ENCODE measurements around the gene KRTAP4-6.
"Not testable (repeated sequence)": the region's sequence is repeated elsewhere in the genome, so short reads cannot be mapped to it uniquely, and the experiment has no call there.

The KRTAP4-6 gene

GRCh38 chr17:41107941-41108450, 32.3 kb downstream of the KRTAP4-6 start:
- DNase-seq (no peak), ATAC-seq (no peak)

GRCh38 chr17:41105347-41105746, 35.0 kb downstream of the KRTAP4-6 start, which contains the start of gene KRTAP4-9:
Gene KRTAP4-9 (plus strand): TSS chr17:41105389. CDS start chr17:41105389, 0 bp downstream.
- DNase-seq, ATAC-seq: not testable (repeated sequence)

GRCh38 chr17:41104386-41105038, 35.8 kb downstream of the KRTAP4-6 start:
- ATAC-seq = not testable (repeated sequence)

GRCh38 chr17:41103896-41104295, 36.4 kb downstream of the KRTAP4-6 start:
- ATAC-seq (no peak), DNase-seq (no peak)

More at GRCh38 chr17:41104386-41105038, 35.8 kb downstream of the KRTAP4-6 start:
- not testable (repeated sequence) for DNase-seq

- no peak for ATAC-seq
- no peak for DNase-seq
These were observed 38.6 kb downstream of the KRTAP4-6 start, which contains the start of gene KRTAP4-16 for GRCh38 chr17:41101586-41102259. Gene KRTAP4-16 (minus strand): TSS chr17:41102209. CDS start chr17:41102209, 0 bp downstream.

GRCh38 chr17:41099682-41100480, 40.5 kb downstream of the KRTAP4-6 start:
- DNase-seq, ATAC-seq: not testable (repeated sequence)

- DNase-seq = no peak
- ATAC-seq = no peak
These were observed 41.9 kb downstream of the KRTAP4-6 start for GRCh38 chr17:41098481-41098880.

- ATAC-seq = no peak
These were observed 42.3 kb downstream of the KRTAP4-6 start, which contains the start of gene KRTAP4-8 for GRCh38 chr17:41098042-41098441. Gene KRTAP4-8 (minus strand): TSS chr17:41098142. CDS start chr17:41098084, 58 bp downstream.

GRCh38 chr17:41096055-41096454, 44.3 kb downstream of the KRTAP4-6 start:
- DNase-seq (no peak), ATAC-seq (no peak)

More at GRCh38 chr17:41098042-41098441, 42.3 kb downstream of the KRTAP4-6 start, which contains the start of gene KRTAP4-8:
- DNase-seq = no peak
